ENCODE measurements around the gene NFE2L3. TPM values are rescaled to one million over a fixed set of nuclear protein-coding genes. Genes with fewer than 3 reads are reported as not detected.

The NFE2L3 gene
- total RNA-seq, 1 donor from 2014 or later = 50.4 TPM

DNA sequence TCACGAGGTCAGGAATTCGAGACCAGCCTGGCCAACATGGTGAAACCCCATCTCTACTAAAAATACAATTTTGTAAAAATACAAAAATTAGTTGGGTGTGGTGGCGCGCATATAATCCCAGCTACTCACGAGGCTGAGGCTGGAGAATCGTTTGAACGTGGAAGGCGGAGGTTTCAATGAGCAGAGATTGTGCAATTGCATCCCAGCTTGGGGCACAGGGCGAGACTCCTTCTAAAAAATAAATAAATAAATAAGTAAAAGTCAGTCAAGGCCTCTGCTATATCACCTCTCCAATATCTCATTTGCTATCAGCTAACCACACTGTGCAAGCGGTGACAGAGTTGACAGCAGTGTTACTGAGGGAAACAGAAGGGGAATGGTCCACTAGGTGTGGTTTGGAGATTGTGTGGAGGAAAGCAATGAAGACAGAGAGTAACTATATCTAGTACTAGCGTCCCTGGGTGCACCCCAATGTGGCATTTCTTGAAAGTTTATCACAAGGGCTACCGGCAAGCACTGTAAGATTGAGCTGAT lies 20.9 kb upstream of the NFE2L3 start:
- Histone ChIP-seq H2AFZ (ENCODE audit: low read depth, low read length) (no peak overlapping the region), H3K27me3 (ENCODE audit: insufficient read depth, low read length) (peaks cover 12% of the 10 kb centered on the region), H3K9me3 (ENCODE audit: insufficient read depth, low read depth, low read length) (no peaks in the 10 kb centered on the region), H3K79me2 (ENCODE audit: insufficient read depth, low read length) (no peaks in the 10 kb centered on the region), H3K4me1 (ENCODE audit: insufficient read depth, low read length) (no peaks in the 10 kb centered on the region), H3K4me3 (ENCODE audit: insufficient read depth, low read depth, low read length) (no peak overlapping the region), H3K27ac (ENCODE audit: low read depth, low read length) (no peak overlapping the region), H3K36me3 (ENCODE audit: insufficient read depth, low read length) (no peaks in the 10 kb centered on the region), H3K4me2 (ENCODE audit: low read length) (no peak overlapping the region), H4K20me1 (ENCODE audit: insufficient read depth, low read length) (no peaks in the 10 kb centered on the region), H3K9ac (ENCODE audit: low read length) (no peak overlapping the region)
- Mint-ChIP-seq H3K36me3 (ENCODE audit: low read depth, unreplicated experiment) (no peaks in the 10 kb centered on the region), H3K27ac (ENCODE audit: unreplicated experiment) (no peak overlapping the region), H3K4me3 (ENCODE audit: unreplicated experiment) (no peak overlapping the region), H3K4me1 (ENCODE audit: low read depth, unreplicated experiment) (no peaks in the 10 kb centered on the region), H3K9me3 (ENCODE audit: unreplicated experiment) (no peaks in the 10 kb centered on the region), H3K27me3 (ENCODE audit: low read depth, unreplicated experiment) (peaks cover 19% of the 10 kb centered on the region)
- TF ChIP-seq EZH2 (IDR thresholded peaks at IDR 0.05; ENCODE audit: insufficient read depth, low read length) (no peak), CTCF (IDR thresholded peaks at IDR 0.05; ENCODE audit: insufficient read depth, low read depth, low read length) (no peak)
- FAIRE-seq (no peak), DNase-seq (ENCODE audit: low read depth) (no peak)

DNA sequence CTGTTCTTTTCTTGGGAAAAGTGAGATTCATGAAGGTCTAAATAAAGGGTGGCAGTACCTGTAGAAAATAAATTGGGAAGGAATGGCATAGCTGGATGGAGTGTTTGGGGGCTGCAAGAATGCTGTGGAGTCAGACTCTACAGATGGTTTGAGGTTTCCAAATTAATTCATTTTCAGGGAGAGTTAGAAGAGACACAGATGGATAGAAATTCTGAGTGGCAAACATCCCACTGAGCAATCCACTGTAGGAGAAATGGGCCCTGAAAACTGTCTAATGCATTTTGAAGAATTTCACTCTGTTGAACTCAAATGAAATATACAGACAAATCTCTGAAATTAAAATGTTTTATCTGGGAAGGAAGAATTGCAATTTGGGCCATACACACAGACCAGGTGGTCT lies 16.9 kb upstream of the NFE2L3 start:
- Histone ChIP-seq H3K27me3 (ENCODE audit: insufficient read depth, low read length) (peaks cover 6% of the 10 kb centered on the region), H3K9ac (ENCODE audit: low read length) (no peak overlapping the region), H3K79me2 (ENCODE audit: insufficient read depth, low read length) (no peaks in the 10 kb centered on the region), H3K36me3 (ENCODE audit: insufficient read depth, low read length) (no peaks in the 10 kb centered on the region), H4K20me1 (ENCODE audit: insufficient read depth, low read length) (no peaks in the 10 kb centered on the region), H3K4me1 (ENCODE audit: insufficient read depth, low read length) (no peaks in the 10 kb centered on the region), H3K9me3 (ENCODE audit: insufficient read depth, low read depth, low read length) (no peaks in the 10 kb centered on the region), H3K4me3 (ENCODE audit: insufficient read depth, low read depth, low read length) (no peak overlapping the region), H2AFZ (ENCODE audit: low read depth, low read length) (no peak overlapping the region), H3K4me2 (ENCODE audit: low read length) (no peak overlapping the region), H3K27ac (ENCODE audit: low read depth, low read length) (no peak overlapping the region)
- Mint-ChIP-seq H3K9me3 (ENCODE audit: unreplicated experiment) (no peaks in the 10 kb centered on the region), H3K36me3 (ENCODE audit: low read depth, unreplicated experiment) (no peaks in the 10 kb centered on the region), H3K4me1 (ENCODE audit: low read depth, unreplicated experiment) (no peaks in the 10 kb centered on the region), H3K27ac (ENCODE audit: unreplicated experiment) (no peak overlapping the region), H3K4me3 (ENCODE audit: unreplicated experiment) (no peak overlapping the region), H3K27me3 (ENCODE audit: low read depth, unreplicated experiment) (peaks cover 7% of the 10 kb centered on the region)
- TF ChIP-seq CTCF (IDR thresholded peaks at IDR 0.05; ENCODE audit: insufficient read depth, low read depth, low read length) = no peak
- no peak for TF ChIP-seq EZH2 (IDR thresholded peaks at IDR 0.05; ENCODE audit: insufficient read depth, low read length)
- DNase-seq (ENCODE audit: low read depth) = no peak
- no peak for FAIRE-seq

DNA sequence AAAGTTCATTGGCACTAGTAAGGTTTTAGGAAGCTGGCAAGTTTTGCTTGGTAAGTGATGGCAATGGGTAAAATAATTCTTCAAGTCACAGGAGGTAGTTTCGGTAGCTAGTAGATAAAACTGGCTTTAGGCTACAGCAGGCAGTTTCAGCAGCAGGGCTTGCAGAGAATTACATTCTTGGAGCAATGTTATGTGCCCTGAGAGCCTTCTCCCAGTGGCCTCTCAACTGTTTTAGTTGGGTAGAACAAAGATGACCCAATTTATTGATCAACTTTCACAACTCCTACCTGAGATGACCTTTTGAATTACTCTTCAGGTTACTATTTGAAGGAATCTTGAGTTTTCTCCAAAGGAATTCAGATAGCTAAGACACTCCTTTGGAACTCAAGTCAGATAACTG lies 16.4 kb upstream of the NFE2L3 start:
- H2AFZ ChIP-seq (ENCODE audit: low read depth, low read length) = no peak overlapping the region

More for the DNA sequence above, 16.4 kb upstream of the NFE2L3 start:
- no peaks in the 10 kb centered on the region for H3K79me2 ChIP-seq (ENCODE audit: insufficient read depth, low read length)
- Mint-ChIP-seq H3K36me3 (ENCODE audit: low read depth, unreplicated experiment) (no peaks in the 10 kb centered on the region), H3K4me1 (ENCODE audit: low read depth, unreplicated experiment) (no peaks in the 10 kb centered on the region), H3K4me3 (ENCODE audit: unreplicated experiment) (no peak overlapping the region), H3K9me3 (ENCODE audit: unreplicated experiment) (no peaks in the 10 kb centered on the region), H3K27ac (ENCODE audit: unreplicated experiment) (no peak overlapping the region), H3K27me3 (ENCODE audit: low read depth, unreplicated experiment) (peaks cover 6% of the 10 kb centered on the region)
- no peak overlapping the region for H3K4me2 ChIP-seq (ENCODE audit: low read length)
- no peaks in the 10 kb centered on the region for H3K4me1 ChIP-seq (ENCODE audit: insufficient read depth, low read length)
- peaks cover 6% of the 10 kb centered on the region for H3K27me3 ChIP-seq (ENCODE audit: insufficient read depth, low read length)
- no peak for FAIRE-seq
- no peak overlapping the region for H3K4me3 ChIP-seq (ENCODE audit: insufficient read depth, low read depth, low read length)
- no peaks in the 10 kb centered on the region for H3K36me3 ChIP-seq (ENCODE audit: insufficient read depth, low read length)
- no peak overlapping the region for H3K9ac ChIP-seq (ENCODE audit: low read length)
- H3K9me3 ChIP-seq (ENCODE audit: insufficient read depth, low read depth, low read length) = no peaks in the 10 kb centered on the region
- no peak for DNase-seq (ENCODE audit: low read depth)
- TF ChIP-seq EZH2 (IDR thresholded peaks at IDR 0.05; ENCODE audit: insufficient read depth, low read length) = no peak
- no peak for TF ChIP-seq CTCF (IDR thresholded peaks at IDR 0.05; ENCODE audit: insufficient read depth, low read depth, low read length)
- H4K20me1 ChIP-seq (ENCODE audit: insufficient read depth, low read length) = no peaks in the 10 kb centered on the region
- H3K27ac ChIP-seq (ENCODE audit: low read depth, low read length) = no peak overlapping the region
